ENCODE results near the gene ABCC6. TPM values are rescaled to one million over a fixed set of nuclear protein-coding genes. Genes with fewer than 3 reads are reported as not detected.
"Not testable (repeated sequence)": the region's sequence is repeated elsewhere in the genome, so short reads cannot be mapped to it uniquely, and the experiment has no call there.

The ABCC6 gene
- total and polyA plus RNA-seq, 4 donors, result 50.6 to 162 (median 95.9) TPM

DNA sequence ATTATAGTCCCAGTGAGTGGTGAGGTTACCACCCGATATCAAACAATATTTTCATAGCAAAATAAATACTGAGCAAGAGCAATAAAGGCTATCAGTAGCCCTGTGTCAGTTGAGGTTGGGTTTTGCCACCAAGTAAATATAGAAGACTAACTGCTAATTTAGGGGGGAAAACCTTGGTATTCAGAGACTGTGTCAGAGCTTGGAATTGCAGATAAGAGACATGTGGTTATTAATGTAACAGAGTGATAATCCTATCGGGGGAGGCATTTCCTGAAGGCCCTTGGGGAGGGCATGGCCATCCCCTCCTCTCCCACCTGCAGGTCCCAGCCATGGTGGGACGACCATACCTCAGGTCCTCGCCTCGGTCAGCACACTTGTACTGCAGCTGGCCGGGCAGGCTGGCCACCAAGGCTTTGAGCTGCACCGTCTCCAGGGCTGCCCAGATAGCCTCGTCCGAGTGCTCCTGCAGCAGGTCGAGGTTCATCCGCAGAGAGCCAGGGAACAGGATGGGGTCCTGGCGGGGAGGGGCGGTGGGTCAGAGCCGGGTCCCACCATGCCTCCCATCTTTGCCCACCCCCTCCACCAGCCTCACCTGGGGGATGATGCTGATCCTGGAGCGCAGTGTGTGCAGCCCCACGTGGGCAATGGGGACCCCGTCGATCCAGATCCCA is 68.9 kb downstream of the ABCC6 start (continued):
- no peak for TF ChIP-seq FOXA2 (IDR thresholded peaks at IDR 0.05)
- TF ChIP-seq, protein P1, sequence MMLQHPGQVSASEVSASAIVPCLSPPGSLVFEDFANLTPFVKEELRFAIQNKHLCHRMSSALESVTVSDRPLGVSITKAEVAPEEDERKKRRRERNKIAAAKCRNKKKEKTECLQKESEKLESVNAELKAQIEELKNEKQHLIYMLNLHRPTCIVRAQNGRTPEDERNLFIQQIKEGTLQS (IDR thresholded peaks at IDR 0.05), result no peak

DNA sequence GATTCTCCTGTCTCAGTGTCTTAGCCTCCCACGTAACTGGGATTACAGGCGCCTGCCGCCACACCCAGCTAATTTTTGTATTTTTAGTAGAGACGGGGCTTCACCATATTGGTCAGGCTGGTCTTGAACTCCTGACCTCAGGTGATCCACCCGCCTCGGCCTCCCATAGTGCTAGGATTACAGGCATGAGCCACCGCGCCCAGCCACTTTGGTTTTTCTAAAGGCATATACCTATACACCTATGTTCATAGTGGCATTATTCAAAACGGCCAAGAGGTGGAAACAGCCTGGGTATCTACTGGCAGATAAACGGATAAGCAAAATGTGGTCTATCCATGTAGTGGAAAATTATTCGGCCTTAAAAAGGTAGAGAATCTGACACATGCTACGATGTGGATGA is 70.3 kb downstream of the ABCC6 start:
- not testable (repeated sequence) for DNase-seq (ENCODE audit: low spot score); H3K27me3 ChIP-seq (ENCODE audit: control insufficient read depth in 4 of 4, insufficient read depth in 4 of 4, low read length in 3 of 4); H3K4me3 ChIP-seq (ENCODE audit: low read depth in 1 of 3, low read length in 3 of 3); H3K9ac ChIP-seq (ENCODE audit: low read depth in 1 of 2, low read length in 2 of 2); H3K27ac ChIP-seq (ENCODE audit: low read depth in 1 of 2, low read length in 2 of 2); H3K9me3 ChIP-seq (ENCODE audit: control insufficient read depth in 4 of 4, low read length in 3 of 4)
- Histone ChIP-seq H3K4me1 (ENCODE audit: control insufficient read depth in 4 of 4, insufficient read depth in 4 of 4, low read length in 3 of 4) (peaks cover 19 to 40% (median 34%) of the 10 kb centered on the region in 4 donors), H3K36me3 (ENCODE audit: control insufficient read depth in 4 of 4, insufficient read depth in 3 of 4, low read depth in 1 of 4, low read length in 3 of 4) (peaks cover 9 to 36% (median 29%) of the 10 kb centered on the region in 4 donors)
- 94% methylated on average over 12 of the region's 12 CpGs for WGBS

DNA sequence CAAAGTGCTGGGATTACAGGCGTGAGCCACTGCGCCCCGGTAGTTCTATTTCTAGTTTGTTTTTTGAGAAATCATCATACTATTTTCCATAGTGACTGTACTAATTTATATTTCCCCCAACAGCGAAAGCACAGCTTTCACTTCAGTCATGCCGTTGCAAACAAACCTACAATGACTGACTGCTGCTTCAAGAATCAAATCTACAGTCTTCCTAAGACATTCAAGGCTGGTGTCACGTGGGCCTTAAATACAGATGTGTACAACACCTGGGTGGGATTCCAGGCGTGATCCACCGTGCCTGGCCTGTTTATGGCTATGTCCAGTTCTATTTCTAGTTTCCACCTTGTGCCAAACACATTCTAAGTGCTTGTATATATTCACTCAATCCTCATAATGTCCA is 72.0 kb downstream of the ABCC6 start:
- H3K4me3 ChIP-seq (ENCODE audit: low read depth in 1 of 3, low read length in 3 of 3), result no peak overlapping the region
- H3K27me3 ChIP-seq (ENCODE audit: control insufficient read depth in 4 of 4, insufficient read depth in 4 of 4, low read length in 3 of 4), result no peaks in the 10 kb centered on the region
- peaks cover 19 to 54% (median 48%) of the 10 kb centered on the region in 4 donors for H3K4me1 ChIP-seq (ENCODE audit: control insufficient read depth in 4 of 4, insufficient read depth in 4 of 4, low read length in 3 of 4)
- no peak for DNase-seq (ENCODE audit: low spot score)
- no peak overlapping the region for H3K27ac ChIP-seq (ENCODE audit: low read depth in 1 of 2, low read length in 2 of 2)
- no peaks in the 10 kb centered on the region for H3K9me3 ChIP-seq (ENCODE audit: control insufficient read depth in 4 of 4, low read length in 3 of 4)
- WGBS, result 90% methylated on average over 8 of the region's 8 CpGs
- H3K36me3 ChIP-seq (ENCODE audit: control insufficient read depth in 4 of 4, insufficient read depth in 3 of 4, low read depth in 1 of 4, low read length in 3 of 4), result peaks cover 7 to 25% (median 17%) of the 10 kb centered on the region in 4 donors
- TF ChIP-seq, protein P2, sequence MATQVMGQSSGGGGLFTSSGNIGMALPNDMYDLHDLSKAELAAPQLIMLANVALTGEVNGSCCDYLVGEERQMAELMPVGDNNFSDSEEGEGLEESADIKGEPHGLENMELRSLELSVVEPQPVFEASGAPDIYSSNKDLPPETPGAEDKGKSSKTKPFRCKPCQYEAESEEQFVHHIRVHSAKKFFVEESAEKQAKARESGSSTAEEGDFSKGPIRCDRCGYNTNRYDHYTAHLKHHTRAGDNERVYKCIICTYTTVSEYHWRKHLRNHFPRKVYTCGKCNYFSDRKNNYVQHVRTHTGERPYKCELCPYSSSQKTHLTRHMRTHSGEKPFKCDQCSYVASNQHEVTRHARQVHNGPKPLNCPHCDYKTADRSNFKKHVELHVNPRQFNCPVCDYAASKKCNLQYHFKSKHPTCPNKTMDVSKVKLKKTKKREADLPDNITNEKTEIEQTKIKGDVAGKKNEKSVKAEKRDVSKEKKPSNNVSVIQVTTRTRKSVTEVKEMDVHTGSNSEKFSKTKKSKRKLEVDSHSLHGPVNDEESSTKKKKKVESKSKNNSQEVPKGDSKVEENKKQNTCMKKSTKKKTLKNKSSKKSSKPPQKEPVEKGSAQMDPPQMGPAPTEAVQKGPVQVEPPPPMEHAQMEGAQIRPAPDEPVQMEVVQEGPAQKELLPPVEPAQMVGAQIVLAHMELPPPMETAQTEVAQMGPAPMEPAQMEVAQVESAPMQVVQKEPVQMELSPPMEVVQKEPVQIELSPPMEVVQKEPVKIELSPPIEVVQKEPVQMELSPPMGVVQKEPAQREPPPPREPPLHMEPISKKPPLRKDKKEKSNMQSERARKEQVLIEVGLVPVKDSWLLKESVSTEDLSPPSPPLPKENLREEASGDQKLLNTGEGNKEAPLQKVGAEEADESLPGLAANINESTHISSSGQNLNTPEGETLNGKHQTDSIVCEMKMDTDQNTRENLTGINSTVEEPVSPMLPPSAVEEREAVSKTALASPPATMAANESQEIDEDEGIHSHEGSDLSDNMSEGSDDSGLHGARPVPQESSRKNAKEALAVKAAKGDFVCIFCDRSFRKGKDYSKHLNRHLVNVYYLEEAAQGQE (IDR thresholded peaks at IDR 0.05), result no peak
- TF ChIP-seq NR2F2 (IDR thresholded peaks at IDR 0.05) (no peak), HNF4A (conservative IDR thresholded peaks at IDR 0.05) (no peak), FOXA1 (IDR thresholded peaks at IDR 0.05) (no peak), RXRA (IDR thresholded peaks at IDR 0.05) (no peak), JUND (IDR thresholded peaks at IDR 0.05) (no peak), HNF4G (IDR thresholded peaks at IDR 0.05) (no peak), YY1 (IDR thresholded peaks at IDR 0.05) (no peak), EGR1 (IDR thresholded peaks at IDR 0.05; ENCODE audit: low read depth in 2 of 2) (no peak), GABPA (IDR thresholded peaks at IDR 0.05 in 1 of 2, conservative IDR thresholded peaks at IDR 0.05 in 1 of 2) (no peak), SP1 (IDR thresholded peaks at IDR 0.05) (no peak), FOXA2 (IDR thresholded peaks at IDR 0.05) (no peak), TAF1 (conservative IDR thresholded peaks at IDR 0.05) (no peak), RAD21 (IDR thresholded peaks at IDR 0.05) (no peak)
- TF ChIP-seq, protein P1 (IDR thresholded peaks at IDR 0.05), result no peak
- TF ChIP-seq, protein P3, sequence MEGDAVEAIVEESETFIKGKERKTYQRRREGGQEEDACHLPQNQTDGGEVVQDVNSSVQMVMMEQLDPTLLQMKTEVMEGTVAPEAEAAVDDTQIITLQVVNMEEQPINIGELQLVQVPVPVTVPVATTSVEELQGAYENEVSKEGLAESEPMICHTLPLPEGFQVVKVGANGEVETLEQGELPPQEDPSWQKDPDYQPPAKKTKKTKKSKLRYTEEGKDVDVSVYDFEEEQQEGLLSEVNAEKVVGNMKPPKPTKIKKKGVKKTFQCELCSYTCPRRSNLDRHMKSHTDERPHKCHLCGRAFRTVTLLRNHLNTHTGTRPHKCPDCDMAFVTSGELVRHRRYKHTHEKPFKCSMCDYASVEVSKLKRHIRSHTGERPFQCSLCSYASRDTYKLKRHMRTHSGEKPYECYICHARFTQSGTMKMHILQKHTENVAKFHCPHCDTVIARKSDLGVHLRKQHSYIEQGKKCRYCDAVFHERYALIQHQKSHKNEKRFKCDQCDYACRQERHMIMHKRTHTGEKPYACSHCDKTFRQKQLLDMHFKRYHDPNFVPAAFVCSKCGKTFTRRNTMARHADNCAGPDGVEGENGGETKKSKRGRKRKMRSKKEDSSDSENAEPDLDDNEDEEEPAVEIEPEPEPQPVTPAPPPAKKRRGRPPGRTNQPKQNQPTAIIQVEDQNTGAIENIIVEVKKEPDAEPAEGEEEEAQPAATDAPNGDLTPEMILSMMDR (IDR thresholded peaks at IDR 0.05; ENCODE audit: low read depth, low read length, missing input control), result no peak
- TF ChIP-seq, protein P4, sequence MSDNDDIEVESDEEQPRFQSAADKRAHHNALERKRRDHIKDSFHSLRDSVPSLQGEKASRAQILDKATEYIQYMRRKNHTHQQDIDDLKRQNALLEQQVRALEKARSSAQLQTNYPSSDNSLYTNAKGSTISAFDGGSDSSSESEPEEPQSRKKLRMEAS (IDR thresholded peaks at IDR 0.05), result no peak
- TF ChIP-seq, protein P5, sequence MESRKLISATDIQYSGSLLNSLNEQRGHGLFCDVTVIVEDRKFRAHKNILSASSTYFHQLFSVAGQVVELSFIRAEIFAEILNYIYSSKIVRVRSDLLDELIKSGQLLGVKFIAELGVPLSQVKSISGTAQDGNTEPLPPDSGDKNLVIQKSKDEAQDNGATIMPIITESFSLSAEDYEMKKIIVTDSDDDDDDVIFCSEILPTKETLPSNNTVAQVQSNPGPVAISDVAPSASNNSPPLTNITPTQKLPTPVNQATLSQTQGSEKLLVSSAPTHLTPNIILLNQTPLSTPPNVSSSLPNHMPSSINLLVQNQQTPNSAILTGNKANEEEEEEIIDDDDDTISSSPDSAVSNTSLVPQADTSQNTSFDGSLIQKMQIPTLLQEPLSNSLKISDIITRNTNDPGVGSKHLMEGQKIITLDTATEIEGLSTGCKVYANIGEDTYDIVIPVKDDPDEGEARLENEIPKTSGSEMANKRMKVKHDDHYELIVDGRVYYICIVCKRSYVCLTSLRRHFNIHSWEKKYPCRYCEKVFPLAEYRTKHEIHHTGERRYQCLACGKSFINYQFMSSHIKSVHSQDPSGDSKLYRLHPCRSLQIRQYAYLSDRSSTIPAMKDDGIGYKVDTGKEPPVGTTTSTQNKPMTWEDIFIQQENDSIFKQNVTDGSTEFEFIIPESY (IDR thresholded peaks at IDR 0.05), result no peak
- H3K9ac ChIP-seq (ENCODE audit: low read depth in 1 of 2, low read length in 2 of 2), result no peak overlapping the region
